ENCODE measurements around the gene RCC2. TPM values are rescaled to one million over a fixed set of nuclear protein-coding genes. Genes with fewer than 3 reads are reported as not detected.

RCC2 gene
- polyA plus RNA-seq, 2 of the 4 experiments (the other 2 are of a cell fraction): 60.9 to 90.0 TPM

DNA sequence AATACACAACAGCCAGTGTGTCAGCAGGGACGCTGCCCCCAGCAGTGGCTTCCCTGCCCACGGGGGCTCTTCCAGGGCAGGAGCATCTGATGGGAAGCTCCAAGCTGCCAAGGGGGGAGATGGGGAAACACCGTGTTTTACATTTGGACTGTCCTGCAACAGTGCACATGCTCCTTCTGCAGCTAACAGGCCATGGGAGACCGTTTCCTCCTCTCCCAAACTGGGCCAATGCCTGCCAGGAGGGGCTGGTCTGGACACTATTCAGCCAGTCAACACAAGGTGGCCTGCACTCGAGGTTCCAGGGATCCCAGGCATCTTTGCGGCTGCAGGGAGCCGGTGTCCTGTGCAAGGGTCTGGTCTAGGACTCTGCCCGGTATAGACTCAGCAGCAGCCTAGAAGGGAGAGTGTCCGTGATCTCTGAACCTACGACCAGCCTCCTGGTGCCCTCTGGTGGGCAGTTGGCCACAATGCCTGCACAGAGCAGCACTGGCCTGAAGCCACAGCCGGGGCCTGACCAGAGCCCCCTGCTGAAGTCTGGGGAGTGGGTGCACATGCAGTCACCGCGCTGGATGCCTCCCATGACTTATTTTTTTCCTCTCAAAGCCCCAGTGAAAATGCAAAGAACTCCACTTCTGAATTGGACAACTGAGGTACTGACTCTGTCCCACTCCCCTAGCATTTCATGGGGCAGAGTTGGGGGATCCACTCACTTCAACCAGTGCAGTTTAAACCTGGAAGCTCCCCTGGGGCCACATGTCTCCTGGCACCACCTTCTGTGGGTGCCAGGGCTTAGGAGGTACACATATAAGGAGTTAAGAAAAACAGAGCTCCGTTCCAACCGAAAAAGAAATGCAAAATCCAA lies 33.3 kb downstream of the RCC2 start:
- CTCF ChIA-PET: interaction anchor here (0.7 to 9.9 kb wide), 25 partner anchors 9 to 347 kb away, joined by 3 to 107 read pairs (median 4); partner anchors contain the start of genes PADI2 and PADI6
- peak overlapping the region in 1 of 2 experiments; percentile 69; a peak in 2 of 6 replicates for H3K27ac ChIP-seq

DNA sequence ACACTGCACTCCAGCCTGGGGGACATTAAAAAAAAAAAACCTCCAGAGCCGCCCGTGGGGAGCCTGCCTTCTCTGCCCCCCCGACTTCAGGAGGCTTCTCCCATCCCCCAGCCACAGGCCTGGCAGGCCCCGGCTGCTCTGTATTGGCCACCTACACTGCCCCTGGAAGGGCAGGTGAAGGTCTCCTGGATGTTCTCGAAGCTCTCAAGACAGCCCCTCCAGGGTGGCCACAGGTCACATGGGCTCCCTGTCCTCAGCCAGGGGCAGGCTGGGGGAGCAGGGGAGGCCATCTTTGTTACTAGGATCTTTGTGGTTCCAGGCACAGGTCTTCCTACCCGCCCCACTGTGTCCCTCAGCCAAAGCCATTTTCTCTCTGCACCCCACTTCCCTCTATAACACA lies 34.7 kb downstream of the RCC2 start:
- H3K4me3 ChIP-seq: no peak overlapping the region
- no peaks in the 10 kb centered on the region for H3K4me1 ChIP-seq
- ATAC-seq (no peak), FAIRE-seq (no peak), DNase-seq (ENCODE audit: low read depth in 1 of 2, low spot score in 1 of 2) (no peak)
- H3K9me3 ChIP-seq: no peaks in the 10 kb centered on the region
- ChIA-PET POLR2A (interaction anchor here (0.6 kb wide), 1 partner anchor 350 kb away, joined by 7 read pairs; no protein-coding TSS in a partner anchor), CTCF (interaction anchor here (0.7 to 9.9 kb wide), 10 partner anchors 8 to 345 kb away, joined by 3 to 107 read pairs (median 15); partner anchors contain the start of gene PADI2)
- TF ChIP-seq EHF (CRISPR knock-in tag; IDR thresholded peaks at IDR 0.05): no peak
- TF ChIP-seq, protein P1, sequence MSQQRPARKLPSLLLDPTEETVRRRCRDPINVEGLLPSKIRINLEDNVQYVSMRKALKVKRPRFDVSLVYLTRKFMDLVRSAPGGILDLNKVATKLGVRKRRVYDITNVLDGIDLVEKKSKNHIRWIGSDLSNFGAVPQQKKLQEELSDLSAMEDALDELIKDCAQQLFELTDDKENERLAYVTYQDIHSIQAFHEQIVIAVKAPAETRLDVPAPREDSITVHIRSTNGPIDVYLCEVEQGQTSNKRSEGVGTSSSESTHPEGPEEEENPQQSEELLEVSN (IDR thresholded peaks at IDR 0.05; ENCODE audit: borderline replicate concordance, low read depth): no peak
- TF ChIP-seq EHMT2 (IDR thresholded peaks at IDR 0.05; ENCODE audit: low read depth): no peak
- TF ChIP-seq JUNB (IDR thresholded peaks at IDR 0.05): no peak
- TF ChIP-seq FOXS1 (CRISPR knock-in tag; IDR thresholded peaks at IDR 0.05): no peak
- TF ChIP-seq MYC (IDR thresholded peaks at IDR 0.05; ENCODE audit: borderline replicate concordance, low read length): no peak
- no peak for TF ChIP-seq GATA3 (IDR thresholded peaks at IDR 0.05; ENCODE audit: borderline replicate concordance)
- TF ChIP-seq HOXA7 (CRISPR knock-in tag; IDR thresholded peaks at IDR 0.05): no peak
- TF ChIP-seq SMC3 (IDR thresholded peaks at IDR 0.05): no peak
- TF ChIP-seq NFE2L2 (conservative IDR thresholded peaks at IDR 0.05; ENCODE audit: low read length): no peak
- TF ChIP-seq CEBPB (IDR thresholded peaks at IDR 0.05): no peak
- no peak for TF ChIP-seq FOSL2 (IDR thresholded peaks at IDR 0.05)
- TF ChIP-seq FOSL2 (CRISPR knock-in tag; IDR thresholded peaks at IDR 0.05): no peak
- TF ChIP-seq, protein P2, sequence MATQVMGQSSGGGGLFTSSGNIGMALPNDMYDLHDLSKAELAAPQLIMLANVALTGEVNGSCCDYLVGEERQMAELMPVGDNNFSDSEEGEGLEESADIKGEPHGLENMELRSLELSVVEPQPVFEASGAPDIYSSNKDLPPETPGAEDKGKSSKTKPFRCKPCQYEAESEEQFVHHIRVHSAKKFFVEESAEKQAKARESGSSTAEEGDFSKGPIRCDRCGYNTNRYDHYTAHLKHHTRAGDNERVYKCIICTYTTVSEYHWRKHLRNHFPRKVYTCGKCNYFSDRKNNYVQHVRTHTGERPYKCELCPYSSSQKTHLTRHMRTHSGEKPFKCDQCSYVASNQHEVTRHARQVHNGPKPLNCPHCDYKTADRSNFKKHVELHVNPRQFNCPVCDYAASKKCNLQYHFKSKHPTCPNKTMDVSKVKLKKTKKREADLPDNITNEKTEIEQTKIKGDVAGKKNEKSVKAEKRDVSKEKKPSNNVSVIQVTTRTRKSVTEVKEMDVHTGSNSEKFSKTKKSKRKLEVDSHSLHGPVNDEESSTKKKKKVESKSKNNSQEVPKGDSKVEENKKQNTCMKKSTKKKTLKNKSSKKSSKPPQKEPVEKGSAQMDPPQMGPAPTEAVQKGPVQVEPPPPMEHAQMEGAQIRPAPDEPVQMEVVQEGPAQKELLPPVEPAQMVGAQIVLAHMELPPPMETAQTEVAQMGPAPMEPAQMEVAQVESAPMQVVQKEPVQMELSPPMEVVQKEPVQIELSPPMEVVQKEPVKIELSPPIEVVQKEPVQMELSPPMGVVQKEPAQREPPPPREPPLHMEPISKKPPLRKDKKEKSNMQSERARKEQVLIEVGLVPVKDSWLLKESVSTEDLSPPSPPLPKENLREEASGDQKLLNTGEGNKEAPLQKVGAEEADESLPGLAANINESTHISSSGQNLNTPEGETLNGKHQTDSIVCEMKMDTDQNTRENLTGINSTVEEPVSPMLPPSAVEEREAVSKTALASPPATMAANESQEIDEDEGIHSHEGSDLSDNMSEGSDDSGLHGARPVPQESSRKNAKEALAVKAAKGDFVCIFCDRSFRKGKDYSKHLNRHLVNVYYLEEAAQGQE (IDR thresholded peaks at IDR 0.05): no peak
- TF ChIP-seq ESRRA (IDR thresholded peaks at IDR 0.05; ENCODE audit: borderline replicate concordance, low read length): no peak
- TF ChIP-seq, protein P3, sequence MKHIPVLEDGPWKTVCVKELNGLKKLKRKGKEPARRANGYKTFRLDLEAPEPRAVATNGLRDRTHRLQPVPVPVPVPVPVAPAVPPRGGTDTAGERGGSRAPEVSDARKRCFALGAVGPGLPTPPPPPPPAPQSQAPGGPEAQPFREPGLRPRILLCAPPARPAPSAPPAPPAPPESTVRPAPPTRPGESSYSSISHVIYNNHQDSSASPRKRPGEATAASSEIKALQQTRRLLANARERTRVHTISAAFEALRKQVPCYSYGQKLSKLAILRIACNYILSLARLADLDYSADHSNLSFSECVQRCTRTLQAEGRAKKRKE (CRISPR knock-in tag; IDR thresholded peaks at IDR 0.05; ENCODE audit: low read depth): no peak
- TF ChIP-seq CBX8 (IDR thresholded peaks at IDR 0.05): no peak
- no peak for TF ChIP-seq MAZ (IDR thresholded peaks at IDR 0.05; ENCODE audit: borderline replicate concordance, low read depth, low read length)
- no peak for TF ChIP-seq JUN (IDR thresholded peaks at IDR 0.05)
- no peak for TF ChIP-seq POLR2AphosphoS2 (conservative IDR thresholded peaks at IDR 0.05; ENCODE audit: low read length)
- 89% methylated on average over 5 of the region's 6 CpGs for WGBS (ENCODE audit: missing lambda C conversion rate)
- no peak overlapping the region for H3K4me2 ChIP-seq
- H3K27ac ChIP-seq: 0 out of 6 replicates have a peak overlapping the region, but pooled peaks of 1 of the 2 experiments have one; percentile 3

More for the DNA sequence above, 33.3 kb downstream of the RCC2 start:
- no peak overlapping the region for H3K4me3 ChIP-seq
- DNase-seq (ENCODE audit: low read depth in 1 of 2, low spot score in 1 of 2) (peak; percentile 62 to 70), FAIRE-seq (no peak), ATAC-seq (peak; percentile 83 to 91)
- POLR2A ChIA-PET: no interaction called here
- no peaks in the 10 kb centered on the region for H3K4me1 ChIP-seq
- no peak overlapping the region for H3K4me2 ChIP-seq
- WGBS (ENCODE audit: missing lambda C conversion rate): 45% methylated on average over 10 of the region's 15 CpGs
- no peaks in the 10 kb centered on the region for H3K9me3 ChIP-seq
- TF ChIP-seq, protein P4, sequence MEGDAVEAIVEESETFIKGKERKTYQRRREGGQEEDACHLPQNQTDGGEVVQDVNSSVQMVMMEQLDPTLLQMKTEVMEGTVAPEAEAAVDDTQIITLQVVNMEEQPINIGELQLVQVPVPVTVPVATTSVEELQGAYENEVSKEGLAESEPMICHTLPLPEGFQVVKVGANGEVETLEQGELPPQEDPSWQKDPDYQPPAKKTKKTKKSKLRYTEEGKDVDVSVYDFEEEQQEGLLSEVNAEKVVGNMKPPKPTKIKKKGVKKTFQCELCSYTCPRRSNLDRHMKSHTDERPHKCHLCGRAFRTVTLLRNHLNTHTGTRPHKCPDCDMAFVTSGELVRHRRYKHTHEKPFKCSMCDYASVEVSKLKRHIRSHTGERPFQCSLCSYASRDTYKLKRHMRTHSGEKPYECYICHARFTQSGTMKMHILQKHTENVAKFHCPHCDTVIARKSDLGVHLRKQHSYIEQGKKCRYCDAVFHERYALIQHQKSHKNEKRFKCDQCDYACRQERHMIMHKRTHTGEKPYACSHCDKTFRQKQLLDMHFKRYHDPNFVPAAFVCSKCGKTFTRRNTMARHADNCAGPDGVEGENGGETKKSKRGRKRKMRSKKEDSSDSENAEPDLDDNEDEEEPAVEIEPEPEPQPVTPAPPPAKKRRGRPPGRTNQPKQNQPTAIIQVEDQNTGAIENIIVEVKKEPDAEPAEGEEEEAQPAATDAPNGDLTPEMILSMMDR (IDR thresholded peaks at IDR 0.05): peak; percentile 63
- TF ChIP-seq SMC3 (IDR thresholded peaks at IDR 0.05): peak; percentile 72
- no peak for TF ChIP-seq ESRRA (IDR thresholded peaks at IDR 0.05; ENCODE audit: borderline replicate concordance, low read length)
- TF ChIP-seq RAD21 (conservative IDR thresholded peaks at IDR 0.05 in 1 of 2, IDR thresholded peaks at IDR 0.05 in 1 of 2): peak; percentile 74
